Spleen (tissue), 11 donors: ENCODE data around the gene APOB. TPM values are rescaled to one million over a fixed set of nuclear protein-coding genes. Genes with fewer than 3 reads are reported as not detected.

Experiments used
- DNase-seq: peaks from one replicate; pipeline ENCODE4 v3.0.0-alpha.2; 2020
- H3K27ac ChIP-seq, 8 donors: fragments of 200-600 bp; sonication (generic) in 7 of 8; 1 replicate in 4 of 8; 2 replicates in 4 of 8; pipeline versions ENCODE4 v1.5.0 to v1.8.0; 2016 to 2021; ENCODE audit warnings: inconsistent platforms in 4 of 8, mild to moderate bottlenecking in 4 of 8, moderate library complexity in 1 of 8
- H3K27me3 ChIP-seq, 7 donors: fragments of 200-600 bp; sonication (generic) in 6 of 7; replicated peaks in 1 of 7; 1 replicate in 4 of 7; 2 replicates in 3 of 7; pipeline versions ENCODE4 v1.5.0 to v1.8.0; 2016 to 2021; ENCODE audit warnings: inconsistent platforms in 3 of 7, mild to moderate bottlenecking in 1 of 7
- H3K36me3 ChIP-seq, 6 donors: fragments of 200-600 bp; sonication (generic) in 5 of 6; 1 replicate in 4 of 6; 2 replicates in 2 of 6; pipeline versions ENCODE4 v1.5.0 to v1.8.0; 2016 to 2021; ENCODE audit warnings: inconsistent platforms in 2 of 6
- H3K4me1 ChIP-seq, 6 donors: fragments of 200-600 bp; sonication (generic) in 5 of 6; 1 replicate in 3 of 6; 2 replicates in 3 of 6; pipeline versions ENCODE4 v1.5.0 to v1.8.0; 2016 to 2021; ENCODE audit warnings: inconsistent platforms in 3 of 6
- H3K4me3 ChIP-seq, 8 donors: fragments of 200-600 bp; sonication (generic) in 7 of 8; 1 replicate in 4 of 8; 2 replicates in 4 of 8; pipeline versions ENCODE4 v1.5.0 to v1.8.0; 2016 to 2021; ENCODE audit warnings: inconsistent platforms in 4 of 8, mild to moderate bottlenecking in 4 of 8, moderate library complexity in 2 of 8
- H3K9me3 ChIP-seq, 8 donors: fragments of 200-600 bp; sonication (generic) in 7 of 8; 1 replicate in 4 of 8; 2 replicates in 4 of 8; pipeline versions ENCODE4 v1.5.0 to v1.8.0; 2016 to 2021; ENCODE audit warnings: inconsistent platforms in 4 of 8
- POLR2A ChIP-seq, 3 donors: fragments of 450-650 bp; IDR thresholded peaks; one replicate each; pipeline ENCODE4 v1.5.1; 2017; ENCODE audit warnings: antibody characterized with exemption in 3 of 3, mild to moderate bottlenecking in 1 of 3
- POLR2AphosphoS5 ChIP-seq, 3 donors: sonication (generic); formaldehyde crosslinking; IDR thresholded peaks; one replicate each; pipeline ENCODE4 v1.5.1; 2017; ENCODE audit warnings: antibody characterized with exemption in 3 of 3
- WGBS, 5 donors: extraction: QIAGEN DNeasy Blood & Tissue Kit in 3 of 5; methylation state at CpG; one replicate each; pipeline versions ENCODE4 v1.1.5 to v1.1.7; 2013 to 2018; 5-methylcytosine and 5-hydroxymethylcytosine counted together
- intact Hi-C: fragments of 100-400 bp; cut with DNase I; formaldehyde crosslinking; loops from one replicate; pipeline ENCODE4 v1.15.0; 2023; ENCODE audit warnings: low total_unique reads
- polyA plus RNA-seq, 3 donors: library from polyadenylated mRNA; stranded (reverse); fragments of 200-250 nt; gene quantifications; one replicate each; pipeline ENCODE4 v1.2.1, GENCODE V29; 2013
- total RNA-seq, 7 donors: library from RNA; depleted of rRNA in 3 of 7; stranded (reverse); fragments of >200 nt in 3 of 7; fragmentation: NEBNext Ultra II Directional in 4 of 7; extraction: Animal tissue kit (Norgen Biotek cat#: 25700) in 4 of 7; gene quantifications; one replicate each; pipeline versions ENCODE4 v1.1.0 to v1.2.1, GENCODE V29; 2016 to 2021
- TF ChIP-seq, protein P1 (sequence below), 11 experiments: fragments of 200-600 bp in 7 of 11; fragments of 450-650 bp in 4 of 11; sonication (generic) in 4 of 11; IDR thresholded peaks in 8 of 11; conservative IDR thresholded peaks in 3 of 11; 1 replicate in 7 of 11; 2 replicates in 4 of 11; pipeline versions ENCODE4 v1.4.0 to v1.8.0; 2016 to 2021; ENCODE audit warnings: antibody characterized with exemption in 11 of 11, inconsistent platforms in 4 of 11, mild to moderate bottlenecking in 1 of 11
- donor health status: healthy with polysubstance abuse.
- donor health status: DM: no; HTN: no; CAD: no; lungs with moderate emphysema.
- donor health status: DM: no; HTN: no; CAD: no.
- donor health status: Bipolar disorder and iron deficiency.
- donor health status: healthy.
- donor health status: DM: no; HTN: no; CAD: no.
- donor health status: DM: yes; HTN: yes; CAD: no.

The APOB gene
- total and polyA plus RNA-seq, 10 donors, result 0.02 to 2.5 (median 0.39) TPM

DNA sequence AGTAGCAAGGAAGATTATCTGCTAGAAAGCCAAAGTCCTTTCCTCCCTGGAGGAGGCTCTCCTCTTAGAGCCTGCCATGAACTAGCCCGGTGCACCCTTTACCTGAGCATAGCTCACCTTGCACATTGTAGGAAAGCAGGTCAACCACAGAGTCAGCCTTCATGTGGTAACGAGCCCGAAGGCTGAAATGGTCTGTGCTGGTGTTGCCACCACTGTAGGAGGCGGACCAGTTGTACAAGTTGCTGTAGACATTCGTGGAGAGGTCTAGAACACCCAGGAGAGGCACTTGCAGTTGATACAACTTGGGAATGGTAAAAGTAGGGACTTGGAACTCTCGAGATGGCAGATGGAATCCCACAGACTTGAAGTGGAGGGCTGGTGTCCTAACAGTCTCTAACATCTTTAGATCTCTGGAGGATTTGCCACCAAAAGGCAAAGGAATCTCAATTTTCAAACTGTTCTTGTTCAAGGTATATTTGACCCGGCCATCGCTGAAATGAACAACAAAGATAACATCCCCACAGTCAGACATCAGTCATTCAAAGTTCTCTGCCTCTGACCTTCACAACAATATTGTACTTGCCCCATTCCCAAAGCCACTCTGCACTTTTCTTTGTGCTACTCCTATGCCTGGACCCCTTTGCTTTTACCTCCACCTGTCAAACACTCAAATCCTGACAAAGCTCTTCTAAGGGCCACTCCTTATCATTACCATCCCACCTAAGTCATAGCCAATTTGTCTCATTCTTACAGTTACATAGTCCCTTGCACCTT lies 30.6 kb downstream of the APOB start:
- no peak overlapping the region for H3K4me3 ChIP-seq
- TF ChIP-seq POLR2A (IDR thresholded peaks at IDR 0.05), result no peak
- TF ChIP-seq POLR2AphosphoS5 (IDR thresholded peaks at IDR 0.05), result no peak
- TF ChIP-seq, protein P1, sequence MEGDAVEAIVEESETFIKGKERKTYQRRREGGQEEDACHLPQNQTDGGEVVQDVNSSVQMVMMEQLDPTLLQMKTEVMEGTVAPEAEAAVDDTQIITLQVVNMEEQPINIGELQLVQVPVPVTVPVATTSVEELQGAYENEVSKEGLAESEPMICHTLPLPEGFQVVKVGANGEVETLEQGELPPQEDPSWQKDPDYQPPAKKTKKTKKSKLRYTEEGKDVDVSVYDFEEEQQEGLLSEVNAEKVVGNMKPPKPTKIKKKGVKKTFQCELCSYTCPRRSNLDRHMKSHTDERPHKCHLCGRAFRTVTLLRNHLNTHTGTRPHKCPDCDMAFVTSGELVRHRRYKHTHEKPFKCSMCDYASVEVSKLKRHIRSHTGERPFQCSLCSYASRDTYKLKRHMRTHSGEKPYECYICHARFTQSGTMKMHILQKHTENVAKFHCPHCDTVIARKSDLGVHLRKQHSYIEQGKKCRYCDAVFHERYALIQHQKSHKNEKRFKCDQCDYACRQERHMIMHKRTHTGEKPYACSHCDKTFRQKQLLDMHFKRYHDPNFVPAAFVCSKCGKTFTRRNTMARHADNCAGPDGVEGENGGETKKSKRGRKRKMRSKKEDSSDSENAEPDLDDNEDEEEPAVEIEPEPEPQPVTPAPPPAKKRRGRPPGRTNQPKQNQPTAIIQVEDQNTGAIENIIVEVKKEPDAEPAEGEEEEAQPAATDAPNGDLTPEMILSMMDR (IDR thresholded peaks at IDR 0.05 in 8 of 11, conservative IDR thresholded peaks at IDR 0.05 in 3 of 11), result no peak
- no peak overlapping the region for H3K27ac ChIP-seq
- DNase-seq, result no peak
- 75 to 83% (median 79%) methylated on average over 8 of the region's 8 CpGs for WGBS, 5 donors
- peaks cover 0 to 11% (median 0%) of the 10 kb centered on the region in 8 donors for H3K9me3 ChIP-seq
- H3K36me3 ChIP-seq, result peaks cover 0 to 3% (median 0%) of the 10 kb centered on the region in 6 donors
- intact Hi-C loops, result no loop called here
- H3K4me1 ChIP-seq, result no peaks in the 10 kb centered on the region
- peaks cover 0 to 4% (median 0%) of the 10 kb centered on the region in 7 donors for H3K27me3 ChIP-seq

DNA sequence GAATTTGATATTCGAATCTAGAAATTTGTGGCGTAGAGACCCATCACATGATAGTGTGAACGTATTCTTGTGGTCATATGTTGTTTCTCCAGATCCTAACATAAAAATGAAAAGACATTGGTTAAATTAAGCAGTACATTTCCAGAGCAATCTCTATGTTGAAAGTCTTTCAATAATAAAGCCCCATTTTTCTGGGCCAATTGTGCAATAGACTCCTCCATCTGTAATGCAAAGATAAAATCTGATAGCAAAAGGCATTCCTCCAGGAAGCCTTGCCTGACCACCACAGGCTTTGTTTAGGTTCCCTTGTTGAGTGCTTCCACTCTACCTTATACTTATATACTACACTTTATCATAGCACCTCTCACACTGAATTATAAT lies 31.3 kb downstream of the APOB start:
- Histone ChIP-seq H3K27ac (no peak overlapping the region), H3K36me3 (peaks cover 0 to 3% (median 0%) of the 10 kb centered on the region in 6 donors), H3K27me3 (peaks cover 0 to 4% (median 0%) of the 10 kb centered on the region in 7 donors), H3K4me3 (no peak overlapping the region), H3K4me1 (no peaks in the 10 kb centered on the region), H3K9me3 (peaks cover 0 to 11% (median 0%) of the 10 kb centered on the region in 8 donors)
- no peak for TF ChIP-seq POLR2A (IDR thresholded peaks at IDR 0.05)
- intact Hi-C loops, result no loop called here
- 86 to 93% (median 90%) methylated on average over 3 of the region's 3 CpGs for WGBS, 5 donors
- no peak for DNase-seq

DNA sequence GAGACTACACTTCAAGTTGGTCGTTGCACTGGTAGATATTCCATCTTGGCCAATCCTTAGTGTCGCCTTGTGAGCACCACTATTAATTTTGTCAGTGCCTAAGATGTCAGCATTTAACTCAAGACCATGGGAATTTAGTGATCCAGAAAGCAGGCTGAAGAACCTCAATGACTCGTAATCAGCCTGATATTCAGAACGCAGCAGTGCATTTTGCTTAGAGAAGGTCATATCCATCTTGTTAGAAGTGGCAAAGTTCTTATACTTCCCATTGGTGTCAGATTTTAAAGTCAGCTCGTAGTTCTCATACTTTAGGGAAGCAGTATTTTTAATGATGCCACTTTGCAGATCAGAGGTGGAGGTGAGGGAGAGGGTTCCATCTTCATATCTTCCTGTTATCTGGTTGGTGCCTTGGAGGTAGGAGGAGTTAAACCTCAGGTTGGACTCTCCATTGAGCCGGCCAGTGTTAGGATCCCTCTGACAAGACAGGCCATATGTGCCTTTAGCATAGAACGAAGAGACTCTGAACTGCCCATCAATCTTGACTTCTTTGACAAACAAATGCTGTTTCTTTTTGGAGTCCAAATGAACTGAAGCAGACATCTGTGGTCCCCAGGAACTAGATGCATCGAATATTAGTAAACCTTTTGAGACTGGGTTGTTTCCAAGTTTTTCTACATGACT lies 31.9 kb downstream of the APOB start:
- peaks cover 0 to 3% (median 0%) of the 10 kb centered on the region in 6 donors for H3K36me3 ChIP-seq
- H3K27me3 ChIP-seq, result peaks cover 0 to under 1% (median 0%) of the 10 kb centered on the region in 7 donors
- no peak overlapping the region for H3K27ac ChIP-seq
- WGBS, 5 donors, result 79 to 88% (median 83%) methylated on average over 8 of the region's 8 CpGs
- TF ChIP-seq, protein P1 (IDR thresholded peaks at IDR 0.05 in 8 of 11, conservative IDR thresholded peaks at IDR 0.05 in 3 of 11), result no peak
- H3K4me1 ChIP-seq, result no peaks in the 10 kb centered on the region
- no peak for DNase-seq
- H3K4me3 ChIP-seq, result no peak overlapping the region
- intact Hi-C loops, result no loop called here
- H3K9me3 ChIP-seq, result peaks cover 0 to 11% (median 0%) of the 10 kb centered on the region in 8 donors

DNA sequence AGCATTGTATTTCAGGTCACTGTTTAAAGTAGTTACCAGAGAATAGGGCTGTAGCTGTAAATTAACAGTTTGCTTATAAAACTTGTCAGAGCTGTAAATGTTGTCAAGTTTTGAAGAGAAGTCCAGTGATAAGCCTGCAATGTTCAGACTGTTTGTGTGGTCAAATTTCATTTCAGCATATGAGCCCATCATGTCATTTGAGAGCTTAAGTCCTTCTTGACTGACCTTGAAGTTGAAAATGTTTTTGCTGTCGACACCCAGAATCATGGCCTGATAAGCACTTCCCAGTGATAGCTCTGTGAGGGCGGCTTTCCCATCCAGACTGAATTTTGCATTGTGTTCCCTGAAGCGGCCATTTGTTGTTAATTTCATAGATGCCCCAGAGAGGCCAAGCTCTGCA lies 32.4 kb downstream of the APOB start:
- no peak for DNase-seq

More for the DNA sequence above, 32.4 kb downstream of the APOB start:
- no peaks in the 10 kb centered on the region for H3K4me1 ChIP-seq
- H3K36me3 ChIP-seq, result peaks cover 0 to 3% (median 0%) of the 10 kb centered on the region in 6 donors
- no peak for TF ChIP-seq POLR2AphosphoS5 (IDR thresholded peaks at IDR 0.05)
- no peak for TF ChIP-seq POLR2A (IDR thresholded peaks at IDR 0.05)
- TF ChIP-seq, protein P1 (IDR thresholded peaks at IDR 0.05 in 8 of 11, conservative IDR thresholded peaks at IDR 0.05 in 3 of 11), result no peak
- intact Hi-C loops, result no loop called here
- no peaks in the 10 kb centered on the region for H3K27me3 ChIP-seq
- no peak overlapping the region for H3K4me3 ChIP-seq
- peaks cover 0 to 11% (median 0%) of the 10 kb centered on the region in 8 donors for H3K9me3 ChIP-seq
- 76 to 91% (median 86%) methylated on average over 3 of the region's 3 CpGs for WGBS, 5 donors
- no peak overlapping the region for H3K27ac ChIP-seq
